Measurements from ENCODE around the gene RASSF8. TPM values are rescaled to one million over a fixed set of nuclear protein-coding genes. Genes with fewer than 3 reads are reported as not detected.

The RASSF8 gene
- total and polyA plus RNA-seq, 11 donors, result 5.2 to 44.6 (median 28.5) TPM

DNA sequence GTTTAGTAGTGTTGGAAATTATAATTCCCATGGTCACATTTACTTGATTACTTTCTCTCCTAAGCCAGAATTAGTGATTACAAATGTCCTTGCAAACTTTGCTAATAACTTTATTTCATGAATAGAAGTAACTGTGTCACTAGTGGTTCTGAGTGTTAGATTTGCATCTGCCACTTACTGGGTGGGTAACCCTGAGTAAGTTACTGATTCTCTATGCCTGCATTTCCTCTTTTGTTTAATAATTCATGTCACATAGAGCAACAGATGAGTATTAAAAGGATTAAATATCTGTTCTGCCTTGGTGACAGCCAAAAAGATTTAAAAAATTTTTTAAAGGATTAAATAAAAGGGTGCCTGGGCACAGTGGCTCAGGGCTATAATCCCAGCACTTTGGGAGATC is 87.7 kb downstream of the RASSF8 start:
- Histone ChIP-seq H3K9me3 (no peaks in the 10 kb centered on the region), H3K36me3 (no peaks in the 10 kb centered on the region), H3K27ac (no peak overlapping the region), H3K4me3 (no peak overlapping the region), H3K4me1 (peaks cover 0 to 42% (median 6%) of the 10 kb centered on the region in 12 donors), H3K27me3 (no peaks in the 10 kb centered on the region)
- ATAC-seq (no peak), DNase-seq (no peak)
- TF ChIP-seq, protein P1, sequence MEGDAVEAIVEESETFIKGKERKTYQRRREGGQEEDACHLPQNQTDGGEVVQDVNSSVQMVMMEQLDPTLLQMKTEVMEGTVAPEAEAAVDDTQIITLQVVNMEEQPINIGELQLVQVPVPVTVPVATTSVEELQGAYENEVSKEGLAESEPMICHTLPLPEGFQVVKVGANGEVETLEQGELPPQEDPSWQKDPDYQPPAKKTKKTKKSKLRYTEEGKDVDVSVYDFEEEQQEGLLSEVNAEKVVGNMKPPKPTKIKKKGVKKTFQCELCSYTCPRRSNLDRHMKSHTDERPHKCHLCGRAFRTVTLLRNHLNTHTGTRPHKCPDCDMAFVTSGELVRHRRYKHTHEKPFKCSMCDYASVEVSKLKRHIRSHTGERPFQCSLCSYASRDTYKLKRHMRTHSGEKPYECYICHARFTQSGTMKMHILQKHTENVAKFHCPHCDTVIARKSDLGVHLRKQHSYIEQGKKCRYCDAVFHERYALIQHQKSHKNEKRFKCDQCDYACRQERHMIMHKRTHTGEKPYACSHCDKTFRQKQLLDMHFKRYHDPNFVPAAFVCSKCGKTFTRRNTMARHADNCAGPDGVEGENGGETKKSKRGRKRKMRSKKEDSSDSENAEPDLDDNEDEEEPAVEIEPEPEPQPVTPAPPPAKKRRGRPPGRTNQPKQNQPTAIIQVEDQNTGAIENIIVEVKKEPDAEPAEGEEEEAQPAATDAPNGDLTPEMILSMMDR (IDR thresholded peaks at IDR 0.05), result no peak
- TF ChIP-seq POLR2A (IDR thresholded peaks at IDR 0.05), result no peak
- intact Hi-C loops (cut with DNase I), result no loop called here

GRCh38 chr12:26046906-26047305 is 88.4 kb downstream of the RASSF8 start:
- peaks cover 0 to 42% (median 6%) of the 10 kb centered on the region in 12 donors for H3K4me1 ChIP-seq
- ATAC-seq (no peak), DNase-seq (no peak)
- no peaks in the 10 kb centered on the region for H3K9me3 ChIP-seq
- no peak overlapping the region for H3K4me3 ChIP-seq
- intact Hi-C loops (cut with DNase I), result no loop called here
- TF ChIP-seq POLR2A (IDR thresholded peaks at IDR 0.05), result no peak
- TF ChIP-seq, protein P1 (IDR thresholded peaks at IDR 0.05), result no peak
- no peak overlapping the region for H3K27ac ChIP-seq
- WGBS, 4 donors, result 41 to 69% (median 52%) methylated on average over 1 of the region's 1 CpG
- H3K27me3 ChIP-seq, result no peaks in the 10 kb centered on the region
- no peaks in the 10 kb centered on the region for H3K36me3 ChIP-seq

DNA sequence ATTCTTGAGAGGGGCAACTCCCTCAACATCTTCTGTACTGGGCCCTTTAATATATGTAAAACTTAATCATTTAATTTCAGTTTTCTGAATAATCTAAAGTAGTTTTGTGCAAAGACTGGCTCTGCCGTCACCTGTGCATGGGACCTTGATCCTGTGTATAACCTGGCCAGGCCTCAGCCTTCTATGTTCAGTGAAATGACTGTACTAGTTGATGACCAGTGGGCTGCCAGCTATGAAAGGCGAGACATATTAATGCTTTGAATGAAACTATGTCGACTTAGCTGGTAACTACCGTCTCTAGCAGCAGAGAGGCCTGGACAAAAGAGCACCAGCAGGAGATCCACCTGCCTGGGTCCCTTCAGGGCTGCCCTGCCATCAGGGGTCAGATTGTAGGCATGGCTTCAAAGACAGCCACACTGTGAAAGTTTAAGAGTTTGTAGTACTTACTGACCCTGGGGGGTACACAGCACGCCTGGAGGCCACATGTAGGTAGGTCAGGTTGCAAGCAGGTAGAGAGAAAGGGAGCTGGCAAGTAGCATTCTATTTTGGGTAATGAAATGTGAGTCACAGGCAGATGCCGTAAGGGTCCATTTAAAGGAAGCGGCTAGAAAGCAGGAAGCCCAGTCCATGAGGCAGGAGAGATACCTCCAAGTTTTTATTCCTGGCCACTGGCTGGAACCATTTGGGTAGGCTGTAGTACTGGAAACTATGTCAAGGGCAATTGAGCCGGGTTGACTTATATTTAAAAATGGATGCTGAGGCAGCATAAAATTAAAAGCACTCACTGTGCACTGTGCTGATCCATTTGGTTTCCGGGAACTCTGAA is 89.1 kb downstream of the RASSF8 start:
- peak; percentile 63 to 92 (median 84) for ATAC-seq

DNA sequence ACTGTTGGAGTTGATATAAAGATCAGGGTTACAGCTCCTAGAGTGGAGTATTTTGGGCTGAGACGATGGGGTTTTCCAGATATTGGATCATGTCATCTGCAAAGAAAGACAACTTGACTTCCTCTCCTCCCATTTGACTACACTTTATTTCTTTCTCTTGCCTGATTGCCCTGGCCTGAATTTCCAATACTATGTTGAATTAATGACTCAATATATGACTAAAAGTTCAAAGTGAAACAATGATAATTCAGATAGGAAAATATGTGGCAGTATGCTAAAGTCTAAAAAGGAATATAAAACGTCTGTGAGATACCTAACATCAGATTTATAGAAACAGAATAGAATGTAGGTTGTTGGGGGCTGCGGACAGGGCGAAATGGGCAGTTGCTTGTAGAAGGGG is 94.2 kb downstream of the RASSF8 start:
- no peak overlapping the region for H3K27ac ChIP-seq
- no peaks in the 10 kb centered on the region for H3K27me3 ChIP-seq
- TF ChIP-seq, protein P1 (IDR thresholded peaks at IDR 0.05), result no peak
- no peak for TF ChIP-seq POLR2A (IDR thresholded peaks at IDR 0.05)
- H3K4me3 ChIP-seq, result no peak overlapping the region
- 78 to 85% (median 79%) methylated on average over 4 of the region's 4 CpGs for WGBS, 4 donors
- H3K36me3 ChIP-seq, result no peaks in the 10 kb centered on the region
- no peaks in the 10 kb centered on the region for H3K9me3 ChIP-seq
- no peak for DNase-seq
- intact Hi-C loops (cut with DNase I), result no loop called here
- peaks cover 0 to 24% (median 11%) of the 10 kb centered on the region in 12 donors for H3K4me1 ChIP-seq
- ATAC-seq, result no peak

More for the DNA sequence above, 89.1 kb downstream of the RASSF8 start:
- 74 to 79% (median 78%) methylated on average over 9 of the region's 9 CpGs for WGBS, 4 donors
- intact Hi-C loops (cut with DNase I), result no loop called here
- no peaks in the 10 kb centered on the region for H3K36me3 ChIP-seq
- no peak overlapping the region for H3K4me3 ChIP-seq
- no peak for TF ChIP-seq POLR2A (IDR thresholded peaks at IDR 0.05)
- TF ChIP-seq, protein P1 (IDR thresholded peaks at IDR 0.05), result no peak
- H3K4me1 ChIP-seq, result peaks cover 0 to 39% (median 6%) of the 10 kb centered on the region in 12 donors
- H3K27me3 ChIP-seq, result no peaks in the 10 kb centered on the region
- no peaks in the 10 kb centered on the region for H3K9me3 ChIP-seq
- H3K27ac ChIP-seq, result peak overlapping the region in 4 of 12 donors; percentile 1 to 43 (median 24)
- DNase-seq, result peak in 1 of 5 donors; percentile 27

Measured in heart left ventricle (tissue), 16 donors.